Central memory CD4-positive, alpha-beta T cell (primary cell): Measurements from ENCODE around the gene OR56A5.
"Not testable (repeated sequence)": the region's sequence is repeated elsewhere in the genome, so short reads cannot be mapped to it uniquely, and the experiment has no call there.

Experiments used
- DNase-seq: peaks from one replicate; pipeline ENCODE4 v3.0.0; 2022
- total RNA-seq, 3 experiments: gene quantifications; one replicate each; lab custom pipeline; 2026; lab: John Stamatoyannopoulos, UW

Gene OR56A5, protein sequence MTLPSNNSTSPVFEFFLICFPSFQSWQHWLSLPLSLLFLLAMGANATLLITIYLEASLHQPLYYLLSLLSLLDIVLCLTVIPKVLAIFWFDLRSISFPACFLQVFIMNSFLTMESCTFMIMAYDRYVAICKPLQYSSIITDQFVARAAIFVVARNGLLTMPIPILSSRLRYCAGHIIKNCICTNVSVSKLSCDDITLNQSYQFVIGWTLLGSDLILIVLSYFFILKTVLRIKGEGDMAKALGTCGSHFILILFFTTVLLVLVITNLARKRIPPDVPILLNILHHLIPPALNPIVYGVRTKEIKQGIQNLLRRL
- total RNA-seq, result 0 reads per million in 3 experiments

GRCh38 chr11:5968394-5968793 lies at the start of gene OR56A5:
Gene OR56A5 (minus strand): TSS chr11:5968494. CDS start chr11:5968494, 0 bp downstream.
- no peak for DNase-seq

DNA sequence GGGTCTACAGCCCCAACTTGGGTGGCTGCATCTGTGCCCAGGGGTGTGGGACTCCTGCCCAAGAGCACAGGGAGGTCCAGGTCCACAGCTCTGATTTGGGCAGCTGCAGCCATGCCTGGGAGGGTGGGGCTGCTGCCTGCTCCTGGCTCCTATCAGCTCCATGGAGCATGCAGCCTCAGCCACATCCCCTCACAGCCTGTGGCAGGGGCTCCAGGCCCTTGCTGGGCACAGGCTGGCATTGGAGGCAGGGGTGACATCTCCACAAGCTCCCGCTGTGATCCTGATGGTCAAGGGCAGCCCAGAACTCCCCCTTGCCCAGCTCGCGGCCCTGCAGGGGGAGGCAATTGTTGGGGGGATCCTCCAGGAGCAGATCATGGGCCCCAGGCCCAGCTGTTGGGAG lies 44.7 kb upstream of the OR56A5 start:
- DNase-seq, result no peak

- DNase-seq, result no peak
Observed at GRCh38 chr11:6012035-6012668, 43.9 kb upstream of the OR56A5 start.

DNA sequence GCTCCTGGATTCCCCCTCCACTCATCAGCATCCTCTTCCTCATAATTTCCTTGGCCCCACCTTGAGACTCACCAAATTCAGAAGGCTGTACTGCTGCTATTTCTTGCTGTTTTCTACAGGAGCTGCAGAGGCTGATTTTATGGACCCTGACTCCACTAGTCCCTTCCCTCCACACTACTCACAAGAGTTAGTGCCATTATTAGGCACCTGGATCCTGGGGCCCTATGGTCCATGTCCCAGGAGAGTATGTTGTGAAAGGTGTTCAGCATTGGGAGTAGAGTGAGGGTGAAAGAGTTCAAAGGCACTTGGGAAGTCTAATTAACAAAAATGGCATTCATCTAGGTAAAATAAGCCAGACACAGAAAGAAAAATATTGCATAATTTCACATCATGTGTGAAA lies 38.6 kb upstream of the OR56A5 start, which contains the start of gene OR56A4:
OR56A4 (minus strand) TSS at position 101 of the 400 bp plus-strand sequence. CDS start 3,954 bp downstream, outside the sequence.
- DNase-seq, result no peak

GRCh38 chr11:6006395-6006794 lies 38.1 kb upstream of the OR56A5 start:
- DNase-seq, result no peak

- DNase-seq, result no peak
Observed at GRCh38 chr11:6002202-6002699, 34.0 kb upstream of the OR56A5 start.

DNA sequence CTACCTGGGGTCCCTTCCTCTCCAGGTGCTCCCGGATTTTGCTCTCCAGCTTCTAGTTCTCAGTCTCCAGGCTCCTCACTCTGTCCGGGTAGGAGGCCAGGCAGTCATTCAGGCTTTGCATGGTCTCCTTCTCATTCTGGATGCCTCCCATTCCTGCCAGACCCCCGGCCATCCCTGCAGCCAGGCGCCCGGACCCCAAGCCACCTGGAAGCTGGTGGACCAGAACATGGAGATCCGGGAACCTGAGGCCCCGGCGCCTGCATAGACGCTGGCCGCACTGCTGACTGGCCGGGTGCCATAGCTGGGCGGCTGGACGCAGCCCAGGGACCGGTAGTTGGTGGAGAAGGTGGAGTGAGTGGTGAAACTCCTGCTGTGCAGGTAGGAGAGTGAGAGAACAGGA lies 26.5 kb upstream of the OR56A5 start:
- DNase-seq, result no peak

GRCh38 chr11:5992604-5993251 lies 24.4 kb upstream of the OR56A5 start:
- no peak for DNase-seq

- DNase-seq, result no peak
Observed at GRCh38 chr11:5992150-5992549, 23.9 kb upstream of the OR56A5 start.

- no peak for DNase-seq
Observed at GRCh38 chr11:5989203-5989602, 20.9 kb upstream of the OR56A5 start.

DNA sequence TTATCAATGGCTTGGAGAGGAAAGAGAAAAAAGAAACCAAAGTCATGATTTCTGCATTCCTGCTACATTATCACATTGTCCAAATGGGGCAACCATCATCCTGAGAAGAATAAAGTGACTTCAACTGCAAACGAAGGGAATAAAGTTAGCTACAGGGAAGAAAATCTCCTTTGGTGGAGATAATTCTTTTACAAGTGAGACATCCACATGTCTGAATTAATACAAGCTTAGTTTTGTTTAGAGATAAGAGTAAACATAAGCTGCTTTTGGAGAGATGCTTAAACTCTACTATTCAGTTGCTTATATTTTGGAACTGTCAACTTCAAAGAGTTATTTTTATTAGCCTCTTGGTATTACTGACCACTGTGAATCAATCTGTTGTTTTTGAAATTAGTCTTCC lies 18.6 kb upstream of the OR56A5 start, which contains the start of gene OR52L1:
OR52L1 (minus strand) TSS at position 101 of the 400 bp plus-strand sequence; CDS start at position 46, 55 bp downstream.
- no peak for DNase-seq

DNA sequence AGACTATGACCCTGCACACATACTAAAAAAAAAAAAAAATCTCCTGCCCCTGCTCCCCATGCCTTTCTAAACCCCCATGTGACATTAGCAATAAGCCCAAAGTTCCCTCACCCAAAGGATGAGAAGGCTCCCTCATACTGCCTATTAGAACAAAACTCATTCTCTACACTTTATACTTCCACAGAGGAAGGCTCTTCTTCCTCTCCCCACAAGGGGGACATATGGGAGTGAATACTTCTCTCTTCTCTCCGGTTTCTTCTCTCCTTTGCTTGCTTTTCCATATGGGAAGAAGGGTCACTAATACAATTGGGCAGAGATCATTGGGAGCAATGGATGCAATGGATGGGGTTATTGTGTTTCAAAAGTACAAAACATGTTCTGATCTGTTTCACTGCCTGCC lies 15.1 kb upstream of the OR56A5 start:
- no peak for DNase-seq

DNA sequence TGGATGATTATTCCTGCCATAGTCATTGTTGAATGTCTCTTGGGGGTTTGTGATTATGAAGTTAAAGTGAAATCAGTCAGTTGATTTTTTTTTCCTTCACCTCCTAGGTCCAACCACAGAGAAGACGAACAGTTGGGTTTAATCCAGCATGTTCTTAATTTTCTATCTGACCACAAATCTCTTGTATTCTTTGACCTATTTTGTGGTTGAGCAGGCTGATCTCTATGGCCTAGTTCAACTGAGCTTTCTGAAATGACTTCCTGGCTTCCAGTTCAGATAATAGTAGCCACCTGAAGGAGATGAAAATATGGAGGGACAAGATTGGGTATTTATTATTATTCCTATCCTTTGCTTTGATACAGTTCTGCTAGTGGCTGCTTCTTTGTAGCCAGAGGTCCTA lies 5.2 kb upstream of the OR56A5 start:
- DNase-seq, result no peak

DNA sequence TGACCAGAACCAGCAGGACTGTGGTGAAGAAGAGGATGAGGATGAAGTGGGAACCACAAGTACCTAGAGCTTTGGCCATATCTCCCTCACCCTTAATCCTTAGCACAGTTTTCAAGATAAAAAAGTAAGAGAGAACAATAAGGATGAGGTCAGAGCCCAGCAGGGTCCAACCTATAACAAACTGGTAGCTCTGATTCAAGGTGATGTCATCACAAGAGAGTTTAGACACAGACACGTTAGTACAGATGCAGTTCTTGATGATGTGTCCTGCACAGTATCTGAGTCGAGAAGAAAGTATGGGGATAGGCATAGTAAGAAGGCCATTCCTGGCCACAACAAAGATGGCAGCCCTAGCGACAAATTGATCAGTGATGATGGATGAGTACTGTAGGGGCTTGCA lies 586 bp downstream of the OR56A5 start:
- DNase-seq, result no peak

DNA sequence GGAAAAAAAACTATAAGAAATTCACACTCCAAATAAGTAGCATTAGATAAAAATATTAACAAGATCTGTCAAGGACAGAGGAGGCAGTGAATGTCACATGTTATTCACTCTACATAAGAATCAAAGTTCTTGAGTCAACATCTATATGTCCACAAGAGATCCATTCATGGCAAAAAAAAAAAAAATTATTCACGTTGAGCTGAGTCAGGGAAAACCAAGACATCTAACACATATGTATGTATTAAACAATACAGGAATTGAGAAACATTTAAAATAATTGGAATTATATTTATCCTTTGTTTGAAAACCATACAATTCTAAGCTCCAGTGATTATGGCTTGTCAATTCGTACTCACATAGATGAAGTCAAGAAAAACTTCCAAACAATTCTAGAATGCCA lies 1.3 kb downstream of the OR56A5 start:
- DNase-seq, result no peak

GRCh38 chr11:5960704-5961320 lies 7.5 kb downstream of the OR56A5 start:
- DNase-seq, result not testable (repeated sequence)

DNA sequence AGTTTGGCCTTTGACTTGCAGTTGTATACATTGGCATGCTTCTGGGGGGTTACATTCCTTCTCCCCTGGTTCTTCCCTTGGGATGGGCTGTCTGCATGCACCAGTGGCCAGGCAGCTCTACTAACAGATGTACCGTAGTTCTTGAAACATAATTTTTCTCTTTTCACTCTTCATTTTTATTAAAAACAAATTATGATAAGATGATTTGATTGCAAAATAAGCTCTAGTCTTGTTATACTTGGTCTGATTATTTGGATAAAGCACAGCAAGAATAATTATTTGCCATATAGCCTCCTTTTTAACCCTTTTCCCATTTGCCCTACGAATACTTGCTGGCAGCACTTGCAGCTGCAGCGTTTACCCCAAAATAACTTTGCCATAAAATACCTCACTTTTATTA lies 12.7 kb downstream of the OR56A5 start:
- no peak for DNase-seq

- DNase-seq, result no peak
Observed at GRCh38 chr11:5941951-5942350, 26.3 kb downstream of the OR56A5 start, which contains the start of gene OR56A3. Gene OR56A3 (plus strand): TSS chr11:5942251. CDS start chr11:5947347, 5,096 bp downstream.

GRCh38 chr11:5940748-5941147 lies 27.5 kb downstream of the OR56A5 start:
- DNase-seq, result no peak

GRCh38 chr11:5938603-5938965 lies 29.7 kb downstream of the OR56A5 start:
- DNase-seq, result no peak

- DNase-seq, result no peak
Observed at GRCh38 chr11:5937868-5938602, 30.3 kb downstream of the OR56A5 start.

- no peak for DNase-seq
Observed at GRCh38 chr11:5933116-5933515, 35.2 kb downstream of the OR56A5 start.
